Germinal center (tissue), 1 donor: ENCODE data around the gene TRIM4.
"Not testable (repeated sequence)": the region's sequence is repeated elsewhere in the genome, so short reads cannot be mapped to it uniquely, and the experiment has no call there.

Source experiments
- DNase-seq: peaks from one replicate; pipeline ENCODE4 v3.0.0; 2012; ENCODE audit warnings: mixed read lengths, low spot score

The TRIM4 gene, protein sequence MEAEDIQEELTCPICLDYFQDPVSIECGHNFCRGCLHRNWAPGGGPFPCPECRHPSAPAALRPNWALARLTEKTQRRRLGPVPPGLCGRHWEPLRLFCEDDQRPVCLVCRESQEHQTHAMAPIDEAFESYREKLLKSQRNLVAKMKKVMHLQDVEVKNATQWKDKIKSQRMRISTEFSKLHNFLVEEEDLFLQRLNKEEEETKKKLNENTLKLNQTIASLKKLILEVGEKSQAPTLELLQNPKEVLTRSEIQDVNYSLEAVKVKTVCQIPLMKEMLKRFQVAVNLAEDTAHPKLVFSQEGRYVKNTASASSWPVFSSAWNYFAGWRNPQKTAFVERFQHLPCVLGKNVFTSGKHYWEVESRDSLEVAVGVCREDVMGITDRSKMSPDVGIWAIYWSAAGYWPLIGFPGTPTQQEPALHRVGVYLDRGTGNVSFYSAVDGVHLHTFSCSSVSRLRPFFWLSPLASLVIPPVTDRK

DNA sequence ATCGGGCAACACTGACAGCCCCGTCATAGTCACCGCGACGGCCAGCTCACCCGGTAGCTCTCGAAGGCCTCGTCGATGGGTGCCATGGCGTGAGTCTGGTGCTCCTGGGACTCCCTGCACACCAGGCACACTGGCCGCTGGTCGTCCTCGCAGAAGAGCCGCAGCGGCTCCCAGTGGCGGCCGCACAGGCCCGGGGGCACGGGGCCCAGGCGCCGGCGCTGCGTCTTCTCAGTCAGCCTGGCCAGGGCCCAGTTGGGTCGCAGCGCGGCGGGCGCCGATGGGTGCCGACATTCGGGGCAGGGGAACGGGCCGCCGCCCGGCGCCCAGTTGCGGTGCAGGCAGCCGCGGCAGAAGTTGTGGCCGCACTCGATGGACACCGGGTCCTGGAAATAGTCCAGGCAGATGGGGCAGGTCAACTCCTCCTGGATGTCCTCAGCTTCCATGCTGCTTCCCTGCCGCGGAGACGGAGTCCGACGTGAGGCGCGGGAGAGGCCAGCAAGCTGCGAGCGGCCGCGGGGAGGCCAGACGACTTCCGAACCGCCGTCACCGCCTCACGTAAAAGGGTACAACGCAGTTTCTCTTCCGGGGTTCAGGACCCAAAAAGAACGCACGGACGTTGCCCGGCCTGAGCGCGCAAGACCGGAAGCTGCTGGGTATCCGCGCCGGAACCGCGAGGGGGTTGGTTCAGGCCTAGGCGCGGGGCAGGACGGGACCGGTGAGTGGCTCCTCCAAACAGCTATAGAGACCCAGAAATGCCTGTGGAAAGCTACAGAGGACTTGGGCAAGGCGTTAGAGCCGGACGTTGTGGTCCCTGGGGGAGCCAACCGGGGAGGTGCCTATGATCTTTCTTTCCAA, at the start of gene TRIM4:
Gene TRIM4, minus strand, starts transcription at position 572 of the 855 bp plus-strand sequence. Its CDS starts 129 bp downstream, at position 443.
- peak; percentile 93 for DNase-seq

DNA sequence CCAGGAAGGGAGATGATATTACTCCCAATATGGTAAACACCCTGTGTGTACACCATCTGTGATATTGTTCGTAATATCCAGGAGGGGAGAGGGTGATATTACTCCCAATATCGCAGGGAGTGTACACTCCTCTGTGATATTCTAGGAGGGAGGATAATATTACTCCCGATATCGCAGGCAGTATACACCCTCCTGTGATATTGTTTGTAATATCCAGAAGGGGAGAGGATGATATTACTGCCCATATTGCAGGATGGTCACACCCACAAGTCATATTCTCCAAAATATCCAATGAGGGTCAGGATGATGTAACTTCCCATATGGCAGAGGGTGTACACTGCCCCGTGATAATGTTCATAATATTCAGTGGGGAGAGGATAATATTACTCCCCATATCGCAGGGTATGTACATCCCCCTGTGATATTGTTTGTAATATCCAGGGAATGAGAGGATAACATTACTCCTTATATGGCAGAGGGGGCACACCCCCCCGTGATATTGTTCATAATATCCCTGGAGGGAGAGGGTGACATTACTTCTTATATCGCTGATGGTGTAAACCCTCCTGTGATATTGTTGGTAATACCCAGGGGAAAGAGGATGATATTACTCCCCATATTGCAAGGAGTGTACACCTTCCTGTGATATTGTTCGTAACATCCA, 39.4 kb upstream of the TRIM4 start:
- no peak for DNase-seq

DNA sequence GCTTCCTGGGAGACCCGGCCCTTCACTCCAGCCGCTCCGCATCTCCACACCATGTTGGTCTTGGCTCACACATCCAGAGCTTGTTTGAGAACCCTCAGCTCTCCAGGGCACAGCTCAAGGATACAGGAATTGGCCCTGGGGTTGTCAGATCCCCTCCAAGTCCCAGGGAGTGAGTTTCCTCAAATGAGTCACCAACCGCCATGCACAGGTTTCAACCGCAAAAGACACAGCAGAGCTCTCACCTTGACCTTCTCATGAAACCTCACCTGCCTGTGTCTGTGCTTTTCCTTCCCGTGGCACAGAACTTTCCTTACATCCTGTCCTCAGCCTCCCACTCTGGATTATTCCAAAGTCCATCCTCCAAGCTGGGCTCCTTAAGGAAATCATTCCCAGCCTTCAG, 35.9 kb upstream of the TRIM4 start:
- no peak for DNase-seq

DNA sequence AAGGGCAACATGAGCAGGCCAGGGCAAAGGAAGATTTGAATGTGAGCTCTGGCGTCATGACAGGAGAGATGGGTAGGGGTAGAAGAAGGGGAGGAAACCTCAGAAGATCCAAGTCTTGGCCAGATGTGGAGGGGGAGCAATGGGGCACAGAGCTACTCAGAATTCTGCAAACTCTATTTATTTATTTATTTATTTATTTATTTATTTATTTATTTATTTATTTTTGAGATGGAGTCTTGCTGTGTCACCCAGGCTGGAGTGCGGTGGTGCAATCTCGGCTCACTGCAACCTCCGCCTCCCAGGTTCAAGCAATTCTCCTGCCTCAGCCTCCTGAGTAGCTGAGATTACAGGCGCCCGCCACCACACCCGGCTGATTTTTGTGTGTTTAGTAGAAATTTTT, 35.3 kb upstream of the TRIM4 start:
- not testable (repeated sequence) for DNase-seq

DNA sequence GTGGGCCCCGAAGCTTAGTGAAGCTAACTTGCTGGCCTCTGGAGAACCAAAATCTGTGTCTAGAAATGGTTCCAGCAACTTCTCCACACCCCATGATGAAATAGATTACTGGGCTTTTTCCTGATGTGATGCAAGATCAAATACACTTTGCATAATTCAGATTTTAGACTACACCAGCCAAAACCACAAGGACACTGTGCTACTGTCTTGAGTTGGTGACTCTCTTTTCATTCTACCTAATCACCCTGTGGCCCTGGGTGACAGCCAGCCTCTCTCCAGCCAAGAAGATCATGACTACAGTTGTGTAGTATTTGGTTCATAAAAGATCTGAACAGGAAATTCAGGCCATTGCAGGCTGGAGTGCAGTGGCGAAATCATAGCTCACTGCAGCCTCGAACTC, 34.3 kb upstream of the TRIM4 start:
- no peak for DNase-seq

DNA sequence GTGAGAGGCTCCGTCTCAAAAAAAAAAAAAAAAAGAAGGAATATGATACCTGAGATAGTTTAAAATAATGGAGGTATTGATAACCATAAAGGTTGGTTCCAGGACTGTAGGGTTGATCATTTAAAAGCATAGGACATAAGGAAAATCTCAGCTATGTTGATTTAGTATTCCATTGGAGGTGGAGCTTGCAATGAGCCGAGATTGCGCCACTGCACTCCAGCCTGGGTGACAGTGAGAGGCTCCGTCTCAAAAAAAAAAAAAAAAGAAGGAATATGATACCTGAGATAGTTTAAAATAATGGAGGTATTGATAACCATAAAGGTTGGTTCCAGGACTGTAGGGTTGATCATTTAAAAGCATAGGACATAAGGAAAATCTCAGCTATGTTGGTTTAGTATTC, 33.3 kb upstream of the TRIM4 start:
- DNase-seq: not testable (repeated sequence)

DNA sequence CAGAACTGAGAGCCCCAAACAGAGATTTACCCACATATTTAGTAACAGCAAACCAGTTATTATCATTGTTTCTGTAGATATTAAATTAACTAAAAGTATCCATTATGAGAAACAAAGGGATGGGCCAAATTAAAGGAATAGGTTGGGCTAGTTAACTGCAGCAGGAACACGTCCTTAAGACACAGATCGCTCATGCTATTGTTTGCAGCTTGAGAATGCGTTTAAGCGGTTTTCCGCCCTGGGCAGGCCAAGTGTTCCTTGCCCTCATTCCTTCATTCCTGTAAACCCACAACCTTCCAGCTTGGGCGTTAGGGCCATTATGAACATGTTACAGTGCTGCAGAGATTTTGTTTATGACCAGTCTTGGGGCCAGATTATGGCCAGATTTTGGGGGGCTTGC, 31.5 kb upstream of the TRIM4 start:
- DNase-seq: not testable (repeated sequence)

DNA sequence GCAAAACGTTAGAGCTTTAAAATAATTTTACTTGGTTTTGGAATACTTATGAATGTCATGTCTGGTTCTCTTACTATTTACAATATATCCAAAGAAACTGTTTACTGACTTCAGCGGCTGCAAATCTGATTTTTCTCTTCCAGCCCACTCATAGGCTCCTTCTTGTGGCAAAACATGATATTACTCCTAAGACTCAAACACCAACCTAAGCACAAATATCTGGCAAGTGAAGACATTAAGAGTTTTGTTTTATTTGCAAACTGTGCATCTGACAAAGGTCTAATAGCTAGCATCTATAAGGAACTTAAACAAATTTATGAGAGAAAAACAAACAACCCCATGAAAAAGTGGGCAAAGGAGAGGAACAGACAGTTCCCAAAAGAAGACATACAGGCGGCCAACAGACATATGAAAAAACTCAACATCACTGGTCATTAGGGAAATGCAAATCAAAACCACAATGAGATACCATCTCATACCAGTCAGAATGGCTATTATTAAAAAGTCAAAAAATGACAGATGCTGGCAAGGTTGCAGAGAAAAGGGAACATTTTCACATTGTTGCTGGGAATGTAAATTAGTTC, 30.4 kb upstream of the TRIM4 start:
- DNase-seq: no peak

DNA sequence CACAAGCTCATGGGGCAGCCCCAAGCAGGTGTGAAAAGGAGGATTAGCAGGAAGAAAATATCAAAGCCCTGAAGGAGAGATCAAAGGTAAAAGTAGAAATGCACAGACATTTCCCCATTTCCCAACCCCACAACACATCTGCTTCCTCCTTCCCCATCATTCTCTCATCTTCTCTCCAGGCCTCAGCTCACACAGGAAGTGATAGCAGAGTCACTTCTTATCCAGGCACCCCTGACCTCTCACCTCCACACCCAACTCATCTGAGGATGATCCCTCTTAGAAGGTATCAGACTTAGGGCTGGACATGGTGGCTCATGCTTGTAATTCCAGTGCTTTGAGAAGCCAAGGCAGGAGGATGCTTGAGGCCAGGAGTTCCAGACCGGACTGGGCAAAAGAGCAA, 28.3 kb upstream of the TRIM4 start:
- no peak for DNase-seq

DNA sequence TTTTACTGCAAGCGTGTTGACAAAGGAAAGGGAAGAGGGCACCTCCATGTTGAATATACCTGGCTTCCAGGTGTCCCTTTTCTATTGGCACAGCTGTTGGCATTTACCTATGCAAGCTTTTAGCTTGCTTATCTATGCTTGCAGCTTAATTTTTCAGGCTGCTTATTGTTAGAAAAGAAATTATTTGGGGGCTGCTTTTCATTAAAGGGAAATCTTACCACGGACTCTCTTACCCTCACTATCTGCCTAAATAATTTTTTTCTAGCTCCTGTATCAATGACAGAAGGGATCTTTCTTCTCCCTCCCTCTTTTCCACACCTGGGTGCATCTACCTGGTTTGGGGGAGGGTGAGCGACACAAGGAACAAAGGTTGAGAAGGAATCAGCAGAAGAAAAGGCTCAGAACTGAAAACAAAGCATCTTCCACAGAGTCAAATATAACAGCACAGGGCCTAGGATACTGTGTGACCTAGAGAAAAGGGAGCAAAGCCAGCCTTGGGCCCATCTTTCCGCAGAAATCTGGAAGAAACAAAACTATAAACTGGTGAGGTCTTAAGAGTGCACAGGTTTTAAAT, 25.3 kb upstream of the TRIM4 start:
- DNase-seq: no peak

DNA sequence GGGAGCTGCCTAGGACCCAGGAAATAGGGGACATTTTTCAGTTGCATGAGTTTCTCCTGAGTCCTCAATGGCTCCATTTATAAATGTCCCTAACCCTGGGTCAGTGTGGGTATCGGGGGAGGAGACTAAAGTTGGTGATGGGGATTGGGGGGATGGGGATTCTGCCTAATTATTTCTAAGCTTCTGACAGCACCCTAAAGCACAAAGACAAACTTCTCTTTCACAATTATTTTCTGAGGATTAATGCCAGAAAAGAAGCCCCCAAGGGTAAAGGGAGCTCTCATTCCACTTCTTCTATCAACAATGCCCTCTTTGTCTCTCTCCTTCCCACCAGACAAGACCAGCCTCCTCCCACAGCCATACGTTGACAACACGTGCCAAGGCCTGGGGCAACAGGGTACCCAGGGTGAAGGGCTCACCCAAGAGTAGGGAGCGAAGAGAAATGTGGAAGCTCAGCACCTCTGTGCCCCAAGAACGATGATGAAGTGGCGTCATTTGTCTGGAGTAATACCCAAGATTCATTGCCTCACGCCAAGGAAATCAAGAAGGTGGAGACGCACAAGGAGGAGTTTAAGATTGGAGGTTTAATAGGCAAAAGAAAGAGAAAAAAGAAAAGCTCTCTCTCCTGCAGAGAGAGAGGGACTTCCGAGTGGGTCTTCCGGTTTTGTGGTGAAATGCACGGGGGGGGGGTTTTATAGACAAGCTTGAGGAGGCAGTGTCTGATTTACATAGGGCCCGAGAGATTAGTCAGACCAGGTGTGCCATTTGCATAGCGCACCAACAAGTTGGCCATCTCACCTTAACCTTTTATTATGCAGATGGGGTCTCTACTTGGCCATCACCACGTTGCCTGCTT, 24.5 kb upstream of the TRIM4 start:
- no peak for DNase-seq

DNA sequence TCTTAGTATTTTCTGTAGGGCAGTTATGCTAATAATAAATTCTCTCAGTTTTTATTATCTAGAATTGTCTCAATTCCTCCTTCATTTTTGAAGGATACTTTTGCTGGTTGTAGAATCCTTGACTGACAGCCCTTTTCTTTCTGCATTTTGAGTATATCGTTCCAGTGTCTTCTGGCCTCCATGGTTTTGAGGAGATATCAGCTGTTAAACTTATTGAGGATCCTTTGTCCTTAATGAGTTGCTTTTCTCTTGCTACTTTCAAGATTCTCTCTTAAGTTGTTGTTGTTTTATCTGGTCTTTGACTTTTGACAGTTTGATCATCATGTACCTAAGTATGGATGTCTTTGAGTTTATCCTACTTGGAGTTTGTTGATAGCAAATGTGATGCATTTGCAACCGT, 19.0 kb upstream of the TRIM4 start:
- DNase-seq: no peak

DNA sequence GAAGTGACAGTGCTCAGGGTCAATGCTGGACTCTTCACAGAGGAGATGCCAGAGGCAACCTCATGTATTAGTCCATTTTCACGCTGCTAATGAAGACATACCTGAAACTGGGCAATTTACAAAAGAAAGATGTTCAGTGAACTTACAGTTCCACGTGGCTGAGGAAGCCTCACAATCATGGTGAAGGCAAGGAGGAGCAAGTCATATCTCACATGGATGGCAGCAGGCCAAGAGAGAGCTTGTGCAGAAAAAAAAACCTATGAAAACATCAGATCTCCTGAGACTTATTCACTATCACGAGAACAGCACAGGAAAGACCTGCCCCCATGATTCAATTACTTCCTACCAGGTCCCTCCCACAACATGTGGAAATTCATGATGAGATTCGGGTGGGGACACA, 15.7 kb upstream of the TRIM4 start:
- DNase-seq: not testable (repeated sequence)

DNA sequence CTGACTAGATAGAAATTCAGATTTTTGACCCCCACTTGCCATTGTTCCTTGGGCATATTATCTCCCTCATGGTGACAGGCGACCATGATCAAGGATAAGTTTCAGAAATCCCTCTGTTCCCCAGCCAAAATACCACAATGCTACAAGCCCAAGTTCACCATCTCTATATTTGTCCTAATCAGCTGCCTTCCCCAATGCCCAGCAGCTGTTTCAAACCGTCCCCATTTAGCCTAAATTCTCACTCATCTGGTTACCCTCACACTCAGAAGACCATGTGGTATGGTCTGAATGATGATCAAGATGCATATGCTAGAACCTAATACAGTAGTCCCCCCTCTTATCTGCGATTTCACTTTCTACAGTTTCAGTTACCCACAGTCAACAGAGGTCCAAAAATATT, 11.0 kb upstream of the TRIM4 start:
- DNase-seq: no peak

DNA sequence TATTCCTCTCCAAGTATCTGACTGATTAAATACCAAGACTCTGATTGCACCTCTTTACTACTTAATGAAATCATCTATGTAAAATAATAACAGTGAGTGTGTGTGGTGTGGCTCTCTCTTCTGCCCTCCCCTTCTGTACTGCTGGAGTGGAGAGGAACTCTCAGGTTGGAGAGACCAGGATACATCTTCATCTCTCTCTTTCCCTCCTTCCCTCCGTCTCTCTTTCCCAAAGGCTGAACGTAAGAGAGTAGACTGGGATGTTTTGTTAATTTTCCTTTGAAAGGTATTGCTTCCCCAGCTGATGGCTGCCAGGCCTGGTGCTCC, 10.4 kb upstream of the TRIM4 start:
- DNase-seq: no peak

DNA sequence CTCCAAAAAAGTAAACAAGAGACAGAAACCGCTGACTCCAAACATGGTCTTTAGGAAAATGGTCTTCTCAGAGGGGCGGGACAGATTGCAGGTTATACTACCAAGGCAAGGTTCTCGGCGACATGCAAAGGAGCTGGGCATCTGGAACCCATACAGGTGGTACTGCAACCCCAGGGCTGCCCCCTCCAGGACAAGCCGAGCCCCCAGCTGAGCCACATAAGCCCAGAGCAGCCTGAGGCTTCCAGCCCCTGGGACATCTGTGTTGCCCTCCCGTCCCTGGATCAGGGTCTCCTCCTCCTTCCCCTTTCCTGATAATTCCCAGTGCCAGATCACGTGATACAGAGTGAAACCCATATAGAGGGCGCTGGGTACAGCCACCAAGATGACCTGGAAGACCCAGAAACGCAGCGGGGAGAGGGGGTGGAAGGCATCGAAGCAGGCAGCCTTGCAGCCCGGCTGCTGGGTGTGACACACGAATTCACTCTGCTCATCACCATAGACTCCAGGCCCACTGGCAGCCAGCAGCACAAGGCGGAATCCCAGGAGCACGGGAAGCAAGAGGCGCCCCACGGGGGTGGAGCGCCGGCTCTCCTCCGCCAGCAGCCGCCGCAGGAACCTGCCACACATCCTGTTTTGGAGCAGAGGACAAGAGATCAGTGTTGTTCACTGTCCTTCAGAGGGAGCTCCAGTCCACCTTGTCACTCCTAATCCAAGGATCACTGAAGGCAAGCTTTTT, 9.8 kb upstream of the TRIM4 start, which contains the start of gene GJC3:
Gene GJC3, minus strand, starts transcription at position 627 of the 736 bp plus-strand sequence. Its CDS starts 0 bp downstream, at position 627.
- peak; percentile 19 for DNase-seq

DNA sequence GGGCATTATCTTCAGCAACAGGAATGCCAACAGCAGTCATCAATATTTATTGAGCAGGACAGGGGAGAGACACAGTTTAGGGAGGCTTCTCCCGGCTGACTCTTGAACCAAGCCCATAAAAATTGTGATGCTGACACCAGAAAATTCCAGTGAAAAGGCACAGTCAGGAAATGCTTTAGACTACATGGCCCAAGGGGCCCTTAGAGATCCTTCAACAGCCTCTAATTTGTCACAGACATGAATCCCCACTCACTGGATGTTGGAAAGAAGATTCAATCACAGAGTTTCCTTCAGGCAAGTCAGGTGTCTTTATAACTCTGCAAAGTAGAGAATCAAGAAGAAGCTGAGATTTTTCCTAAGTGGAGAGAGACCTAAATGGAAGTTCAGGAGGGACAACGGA, 8.9 kb upstream of the TRIM4 start:
- no peak for DNase-seq

DNA sequence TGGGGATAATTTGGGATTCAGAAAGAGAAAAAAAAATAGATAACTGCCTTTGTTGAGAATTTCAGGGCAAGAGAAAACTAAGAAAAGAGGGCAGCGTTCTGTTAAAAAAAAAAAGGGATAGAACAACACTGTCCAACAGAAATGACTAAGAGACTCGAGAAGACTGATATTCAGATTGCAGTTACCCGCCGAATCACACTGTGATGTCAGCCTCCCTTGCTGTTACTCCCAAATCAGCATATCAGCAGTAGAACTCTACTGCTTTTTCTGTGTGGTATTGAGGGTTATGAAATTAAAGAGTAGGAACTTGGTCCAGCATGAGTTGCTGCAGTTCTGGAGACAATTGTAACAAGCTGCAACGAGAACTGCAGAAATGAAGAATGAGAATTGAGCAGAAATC, 8.2 kb upstream of the TRIM4 start:
- DNase-seq: no peak

DNA sequence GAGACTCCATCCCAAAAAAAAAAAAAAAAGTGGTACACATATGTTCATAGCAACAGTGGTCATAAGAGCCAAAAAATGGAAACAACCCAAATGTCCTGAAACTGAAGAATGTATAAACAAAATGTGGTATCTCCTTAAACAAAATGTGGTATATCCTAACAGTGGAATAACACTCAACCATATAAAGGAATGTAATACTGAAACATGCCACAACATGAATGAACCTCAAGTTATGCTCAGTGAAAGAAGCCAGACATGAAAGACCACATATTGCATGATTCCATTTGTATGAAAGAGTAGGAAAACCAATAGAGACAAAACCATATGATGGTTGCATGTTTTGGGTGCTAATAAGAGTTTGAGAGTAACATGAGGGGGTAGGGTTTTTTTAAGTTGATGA, 7.0 kb upstream of the TRIM4 start:
- DNase-seq: no peak

DNA sequence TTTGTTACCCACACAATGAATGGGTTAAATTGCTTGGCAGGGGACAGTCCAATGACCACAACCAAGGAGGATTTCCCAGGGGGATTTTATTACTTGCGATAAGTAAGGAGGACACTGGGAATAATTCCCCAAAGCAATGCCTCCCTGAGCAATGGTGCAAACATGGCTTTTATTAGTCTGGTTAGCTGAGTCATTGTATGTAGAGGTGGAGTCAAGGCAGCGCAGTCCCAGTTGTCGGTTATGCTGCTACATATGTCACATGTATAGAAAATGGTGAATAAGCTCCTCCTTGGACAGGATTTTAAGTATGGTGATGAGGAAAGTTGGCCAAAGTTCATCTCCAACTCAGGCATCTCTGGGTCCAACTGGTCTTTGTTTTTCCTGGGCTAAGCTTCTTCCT, 3.9 kb upstream of the TRIM4 start:
- no peak for DNase-seq
